OCI-LY3 (cell line): ENCODE results near the gene LDLRAD4.
"Not testable (repeated sequence)": the region's sequence is repeated elsewhere in the genome, so short reads cannot be mapped to it uniquely, and the experiment has no call there.

ENCODE experiments used
- H2AFZ ChIP-seq: fragments of 200-600, 300-600 bp; shearing (Covaris generic); 2 replicates; pipeline ENCODE4 v1.6.0; 2014; ENCODE audit warnings: antibody characterized with exemption, low read depth, low read length
- H3K27ac ChIP-seq: fragments of 200-600, 300-600 bp; sonication (generic); 2 replicates; pipeline ENCODE4 v1.5.1; 2014; ENCODE audit warnings: mild to moderate bottlenecking, low read length, moderate library complexity, mixed read lengths
- H3K27me3 ChIP-seq: fragments of 200-600, 300-600 bp; sonication (generic); 2 replicates; pipeline ENCODE4 v1.6.1; 2014; ENCODE audit warnings: low read depth, low read length, mixed read lengths
- H3K36me3 ChIP-seq: fragments of 200-600, 300-600 bp; sonication (generic); replicated peaks from 2 replicates; pipeline ENCODE3; 2014; ENCODE audit warnings: low read depth, low read length, mixed read lengths
- H3K4me1 ChIP-seq: fragments of 300-600, 200-600 bp; sonication (generic); 2 replicates; pipeline ENCODE4 v1.6.1; 2014; ENCODE audit warnings: low read length, mixed read lengths
- H3K4me2 ChIP-seq: fragments of 200-600, 300-600 bp; sonication (generic); 2 replicates; pipeline ENCODE4 v1.6.1; 2014; ENCODE audit warnings: low read length, mixed read lengths
- H3K4me3 ChIP-seq: fragments of 300-600, 200-600 bp; sonication (generic); 2 replicates; pipeline ENCODE4 v1.5.1; 2014; ENCODE audit warnings: antibody characterized with exemption, mild to moderate bottlenecking, low read length, moderate library complexity
- H3K79me2 ChIP-seq: fragments of 300-600, 200-600 bp; shearing (Covaris generic); 2 replicates; pipeline ENCODE4 v1.6.1; 2014; ENCODE audit warnings: mild to moderate bottlenecking, low read length, mixed read lengths
- H3K9ac ChIP-seq: fragments of 300-600, 200-600 bp; shearing (Covaris generic); 2 replicates; pipeline ENCODE4 v1.6.0; 2014; ENCODE audit warnings: mild to moderate bottlenecking, low read length, moderate library complexity
- H3K9me3 ChIP-seq: fragments of 200-600, 300-600 bp; shearing (Covaris generic); 2 replicates; pipeline ENCODE4 v1.6.1; 2014; ENCODE audit warnings: low read length, mixed read lengths; ENCODE audit not compliant: insufficient read depth
- H4K20me1 ChIP-seq: fragments of 200-600, 300-600 bp; sonication (generic); 2 replicates; pipeline ENCODE4 v1.6.1; 2016; ENCODE audit warnings: low read length, mixed read lengths; ENCODE audit not compliant: insufficient read depth
- EZH2phosphoT487 ChIP-seq: fragments of 200-600 bp; shearing (Covaris generic); IDR thresholded peaks from 2 replicates; pipeline ENCODE4 v1.6.1; 2018; ENCODE audit warnings: antibody characterized with exemption, mixed run types, low read depth
- TF ChIP-seq, protein P1 (sequence below): fragments of 200-600, 300-600 bp; sonication (generic); IDR thresholded peaks from 2 replicates; pipeline ENCODE4 v1.5.1; 2014; ENCODE audit warnings: antibody characterized with exemption, low read length, low read depth

LDLRAD4 gene

DNA sequence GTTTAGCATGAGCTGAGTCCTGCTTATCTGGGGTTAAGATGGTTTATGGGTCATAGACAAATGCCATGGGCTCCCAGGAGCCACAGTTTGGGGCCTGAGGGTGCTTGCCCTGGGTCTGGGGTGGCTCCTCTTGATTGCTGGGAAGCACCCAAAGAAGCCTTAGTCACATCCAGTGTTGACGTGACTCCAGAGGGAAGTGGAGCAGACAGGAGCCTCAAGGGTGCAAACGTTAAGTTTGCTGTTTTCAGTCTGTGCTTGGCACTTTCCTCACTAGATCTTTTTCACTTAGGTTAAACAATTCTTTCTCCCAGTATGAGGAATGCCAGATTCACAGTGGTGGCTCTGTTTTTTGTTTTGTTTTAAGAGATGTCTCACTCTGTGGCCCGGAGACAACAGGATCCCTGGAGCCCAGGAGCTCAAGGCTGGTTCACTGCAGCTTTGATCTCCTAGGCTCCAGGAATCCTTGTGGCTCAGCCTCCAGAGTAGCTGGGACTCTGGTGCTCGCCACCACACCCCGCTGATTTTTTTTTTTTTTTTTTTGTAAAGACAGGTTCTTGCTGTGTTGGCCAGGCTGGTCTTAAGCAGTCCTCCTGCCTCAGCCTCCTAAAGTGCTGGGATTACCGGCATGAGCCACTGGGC is 256.5 kb downstream of the LDLRAD4 start:
- Histone ChIP-seq H4K20me1 (no peaks in the 10 kb centered on the region), H3K4me3 (no peak overlapping the region), H3K4me1 (no peaks in the 10 kb centered on the region), H3K9me3 (no peaks in the 10 kb centered on the region), H3K27ac (no peak overlapping the region), H3K79me2 (no peaks in the 10 kb centered on the region), H3K4me2 (no peak overlapping the region), H3K36me3 (no peaks in the 10 kb centered on the region), H3K9ac (no peak overlapping the region), H2AFZ (no peak overlapping the region), H3K27me3 (peaks cover 7% of the 10 kb centered on the region; the same call in 1 of the 2 replicates)
- no peak for TF ChIP-seq EZH2phosphoT487
- TF ChIP-seq, protein P1, sequence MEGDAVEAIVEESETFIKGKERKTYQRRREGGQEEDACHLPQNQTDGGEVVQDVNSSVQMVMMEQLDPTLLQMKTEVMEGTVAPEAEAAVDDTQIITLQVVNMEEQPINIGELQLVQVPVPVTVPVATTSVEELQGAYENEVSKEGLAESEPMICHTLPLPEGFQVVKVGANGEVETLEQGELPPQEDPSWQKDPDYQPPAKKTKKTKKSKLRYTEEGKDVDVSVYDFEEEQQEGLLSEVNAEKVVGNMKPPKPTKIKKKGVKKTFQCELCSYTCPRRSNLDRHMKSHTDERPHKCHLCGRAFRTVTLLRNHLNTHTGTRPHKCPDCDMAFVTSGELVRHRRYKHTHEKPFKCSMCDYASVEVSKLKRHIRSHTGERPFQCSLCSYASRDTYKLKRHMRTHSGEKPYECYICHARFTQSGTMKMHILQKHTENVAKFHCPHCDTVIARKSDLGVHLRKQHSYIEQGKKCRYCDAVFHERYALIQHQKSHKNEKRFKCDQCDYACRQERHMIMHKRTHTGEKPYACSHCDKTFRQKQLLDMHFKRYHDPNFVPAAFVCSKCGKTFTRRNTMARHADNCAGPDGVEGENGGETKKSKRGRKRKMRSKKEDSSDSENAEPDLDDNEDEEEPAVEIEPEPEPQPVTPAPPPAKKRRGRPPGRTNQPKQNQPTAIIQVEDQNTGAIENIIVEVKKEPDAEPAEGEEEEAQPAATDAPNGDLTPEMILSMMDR = no peak

DNA sequence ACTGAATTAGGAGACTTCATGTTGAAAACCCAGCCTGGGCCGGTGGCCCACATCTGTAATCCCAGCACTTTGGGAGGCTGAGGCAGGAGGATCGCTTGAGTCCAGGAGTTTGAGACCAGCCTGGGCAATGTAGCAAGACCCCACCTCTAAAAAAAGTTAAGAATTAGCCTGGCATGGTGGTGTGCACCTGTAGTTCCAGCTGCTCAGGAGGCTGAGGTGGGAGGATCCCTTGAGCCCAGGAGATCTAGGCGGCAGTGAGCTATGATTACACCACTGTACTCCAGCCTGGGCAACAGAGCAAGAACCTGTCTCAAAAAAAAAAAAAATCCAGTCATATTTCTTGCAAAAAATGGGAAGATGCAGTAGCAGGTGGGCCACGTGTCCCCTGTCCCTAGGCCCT is 257.8 kb downstream of the LDLRAD4 start:
- not testable (repeated sequence) for H3K4me2 ChIP-seq, H3K36me3 ChIP-seq, H2AFZ ChIP-seq, H3K27ac ChIP-seq, H3K9ac ChIP-seq, H3K4me1 ChIP-seq, H4K20me1 ChIP-seq, H3K27me3 ChIP-seq, H3K9me3 ChIP-seq, H3K79me2 ChIP-seq, H3K4me3 ChIP-seq

DNA sequence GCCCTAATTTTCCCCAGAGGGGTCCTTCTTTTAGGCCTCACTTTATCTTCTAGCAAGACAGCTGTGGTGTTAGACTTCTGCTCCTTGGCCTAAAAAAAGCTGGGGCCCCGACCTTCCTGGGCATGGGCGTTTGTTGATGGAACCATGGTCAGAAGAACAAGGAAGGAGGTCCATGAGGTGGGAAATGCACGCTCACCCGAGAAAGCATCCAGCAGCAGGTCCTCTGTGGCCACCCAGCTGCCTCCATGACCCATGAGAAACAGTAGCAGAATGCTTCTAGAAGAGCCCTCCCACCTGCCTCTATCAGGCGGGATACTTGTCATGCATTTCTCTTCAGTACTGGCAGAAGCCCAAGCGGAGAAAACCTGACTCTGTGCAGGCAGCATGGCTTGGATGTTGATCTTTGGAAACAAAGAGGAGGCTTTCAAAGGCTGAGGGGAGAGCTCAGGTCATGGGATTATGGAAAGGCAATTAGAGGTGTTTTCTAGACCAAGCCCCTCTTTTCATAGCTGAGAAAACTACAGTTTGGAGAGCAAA is 258.7 kb downstream of the LDLRAD4 start:
- no peak overlapping the region for H3K4me3 ChIP-seq
- H2AFZ ChIP-seq = no peak overlapping the region
- no peak overlapping the region for H3K27ac ChIP-seq
- TF ChIP-seq, protein P1 = no peak
- no peak for TF ChIP-seq EZH2phosphoT487
- H3K4me1 ChIP-seq = peaks cover 8% of the 10 kb centered on the region
- H3K79me2 ChIP-seq = no peaks in the 10 kb centered on the region
- H3K27me3 ChIP-seq = peaks cover 7% of the 10 kb centered on the region
- no peaks in the 10 kb centered on the region for H3K9me3 ChIP-seq
- H3K36me3 ChIP-seq = no peaks in the 10 kb centered on the region
- H3K4me2 ChIP-seq = no peak overlapping the region
- no peaks in the 10 kb centered on the region for H4K20me1 ChIP-seq
- no peak overlapping the region for H3K9ac ChIP-seq

DNA sequence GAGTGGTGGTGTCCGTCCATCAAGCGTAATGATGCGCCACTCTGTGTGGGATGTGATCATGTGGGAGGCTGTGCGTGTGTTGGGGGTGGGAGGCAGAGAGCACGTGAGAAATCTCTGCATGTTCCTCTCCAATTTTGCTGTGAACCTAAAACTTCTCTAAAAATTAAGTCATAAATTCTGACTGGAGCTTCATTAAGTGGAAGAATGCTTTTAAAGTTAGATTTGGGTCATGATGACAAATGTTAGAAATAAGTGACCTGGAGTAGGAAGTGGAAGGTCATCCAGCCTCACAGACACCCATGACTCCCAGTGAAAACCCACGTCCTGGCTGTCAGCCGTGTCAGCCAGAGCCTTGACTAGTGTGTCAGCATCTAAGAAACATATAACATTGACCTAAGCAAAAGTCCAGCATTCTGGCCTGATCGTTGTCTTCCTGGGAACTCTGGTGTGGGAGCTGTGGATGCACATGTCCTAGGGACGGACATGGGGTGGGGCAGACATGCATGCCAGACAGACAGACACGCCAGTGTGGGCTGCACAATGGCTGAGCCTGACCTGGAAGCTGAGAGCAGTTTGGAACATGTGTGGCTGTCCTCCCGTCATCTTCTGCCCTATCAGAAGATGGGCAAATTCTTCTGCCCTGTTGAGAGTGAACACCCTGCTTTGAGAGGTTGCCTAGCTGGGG is 262.2 kb downstream of the LDLRAD4 start:
- Histone ChIP-seq H3K27me3 (peaks cover 7% of the 10 kb centered on the region), H2AFZ (no peak overlapping the region), H3K4me1 (peaks cover 17% of the 10 kb centered on the region), H3K79me2 (no peaks in the 10 kb centered on the region), H3K9me3 (no peaks in the 10 kb centered on the region), H3K36me3 (no peaks in the 10 kb centered on the region), H3K4me2 (no peak overlapping the region), H3K9ac (no peak overlapping the region), H3K4me3 (no peak overlapping the region), H3K27ac (no peak overlapping the region), H4K20me1 (no peaks in the 10 kb centered on the region)
- TF ChIP-seq EZH2phosphoT487 = no peak
- TF ChIP-seq, protein P1 = no peak
